Measurements from ENCODE around the gene MDC1. TPM values are rescaled to one million over a fixed set of nuclear protein-coding genes. Genes with fewer than 3 reads are reported as not detected.

Gene MDC1
- total RNA-seq, 4 donors from 2014 or later: 21.3 to 36.0 (median 26.2) TPM

- no peak for DNase-seq (ENCODE audit: low spot score in 2 of 2)
- Histone ChIP-seq H3K36me3 (peaks cover 0 to 24% (median 3%) of the 10 kb centered on the region in 3 donors), H3K4me1 (peaks cover 0 to 15% (median 2%) of the 10 kb centered on the region in 4 donors), H3K27ac (peak overlapping the region in 1 of 4 donors; percentile 3), H3K4me3 (no peak overlapping the region), H3K9me3 (no peaks in the 10 kb centered on the region), H3K27me3 (no peaks in the 10 kb centered on the region)
- WGBS, 2 donors: 98% methylated on average over 5 of the region's 5 CpGs
- no peak for TF ChIP-seq EP300 (IDR thresholded peaks at IDR 0.05)
- no peak for TF ChIP-seq POLR2A (IDR thresholded peaks at IDR 0.05)
- TF ChIP-seq, protein P1, sequence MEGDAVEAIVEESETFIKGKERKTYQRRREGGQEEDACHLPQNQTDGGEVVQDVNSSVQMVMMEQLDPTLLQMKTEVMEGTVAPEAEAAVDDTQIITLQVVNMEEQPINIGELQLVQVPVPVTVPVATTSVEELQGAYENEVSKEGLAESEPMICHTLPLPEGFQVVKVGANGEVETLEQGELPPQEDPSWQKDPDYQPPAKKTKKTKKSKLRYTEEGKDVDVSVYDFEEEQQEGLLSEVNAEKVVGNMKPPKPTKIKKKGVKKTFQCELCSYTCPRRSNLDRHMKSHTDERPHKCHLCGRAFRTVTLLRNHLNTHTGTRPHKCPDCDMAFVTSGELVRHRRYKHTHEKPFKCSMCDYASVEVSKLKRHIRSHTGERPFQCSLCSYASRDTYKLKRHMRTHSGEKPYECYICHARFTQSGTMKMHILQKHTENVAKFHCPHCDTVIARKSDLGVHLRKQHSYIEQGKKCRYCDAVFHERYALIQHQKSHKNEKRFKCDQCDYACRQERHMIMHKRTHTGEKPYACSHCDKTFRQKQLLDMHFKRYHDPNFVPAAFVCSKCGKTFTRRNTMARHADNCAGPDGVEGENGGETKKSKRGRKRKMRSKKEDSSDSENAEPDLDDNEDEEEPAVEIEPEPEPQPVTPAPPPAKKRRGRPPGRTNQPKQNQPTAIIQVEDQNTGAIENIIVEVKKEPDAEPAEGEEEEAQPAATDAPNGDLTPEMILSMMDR (IDR thresholded peaks at IDR 0.05): no peak
Measured at GRCh38 chr6:30696432-30696831, 20.6 kb downstream of the MDC1 start.

- Histone ChIP-seq H3K27ac (peak overlapping the region; percentile 40 to 99 (median 86)), H3K9me3 (no peaks in the 10 kb centered on the region), H3K4me3 (peak overlapping the region; percentile 47 to 79 (median 68)), H3K27me3 (no peaks in the 10 kb centered on the region), H3K36me3 (no peaks in the 10 kb centered on the region), H3K4me1 (peaks cover 0 to 51% (median 29%) of the 10 kb centered on the region in 4 donors)
- TF ChIP-seq, protein P1 (IDR thresholded peaks at IDR 0.05): no peak
- TF ChIP-seq POLR2A (IDR thresholded peaks at IDR 0.05): no peak
- TF ChIP-seq EP300 (IDR thresholded peaks at IDR 0.05): no peak
- DNase-seq (ENCODE audit: low spot score in 2 of 2): no peak
- WGBS, 2 donors: 10 to 11% methylated on average over 8 of the region's 8 CpGs
Measured at GRCh38 chr6:30691208-30691847, 25.8 kb downstream of the MDC1 start.

- peak within 1 kb of the TSS; percentile 40 to 99 (median 86) for H3K27ac ChIP-seq
- H3K9me3 ChIP-seq: no peaks in the 10 kb centered on the region
- peak within 1 kb of the TSS; percentile 47 to 79 (median 68) for H3K4me3 ChIP-seq
- no peaks in the 10 kb centered on the region for H3K27me3 ChIP-seq
- TF ChIP-seq POLR2A (IDR thresholded peaks at IDR 0.05) (peak in 1 of 2 donors; percentile 49), EP300 (IDR thresholded peaks at IDR 0.05) (peak; percentile 50 to 61)
- TF ChIP-seq, protein P1 (IDR thresholded peaks at IDR 0.05): peak in 3 of 5 experiments; percentile 5 to 20 (median 9)
- no peaks in the 10 kb centered on the region for H3K36me3 ChIP-seq
- WGBS, 2 donors: 0 to 1% methylated on average over 31 of the region's 40 CpGs
- H3K4me1 ChIP-seq: peaks cover 0 to 56% (median 32%) of the 10 kb centered on the region in 4 donors
- DNase-seq (ENCODE audit: low spot score in 2 of 2): peak; percentile 77 to 86
Measured at GRCh38 chr6:30690403-30691207, 26.5 kb downstream of the MDC1 start, which contains the start of gene NRM. Gene NRM, minus strand, starts transcription at chr6:30690984. Its CDS starts 10 bp downstream, at chr6:30690974.

GRCh38 chr6:30689985-30690384 lies 27.1 kb downstream of the MDC1 start:
- Histone ChIP-seq H3K4me1 (peaks cover 0 to 56% (median 35%) of the 10 kb centered on the region in 4 donors), H3K27ac (peak overlapping the region; percentile 40 to 99 (median 86)), H3K27me3 (no peaks in the 10 kb centered on the region), H3K36me3 (no peaks in the 10 kb centered on the region), H3K4me3 (peak overlapping the region; percentile 47 to 79 (median 68)), H3K9me3 (no peaks in the 10 kb centered on the region)
- TF ChIP-seq, protein P1 (IDR thresholded peaks at IDR 0.05): no peak
- no peak for TF ChIP-seq POLR2A (IDR thresholded peaks at IDR 0.05)
- no peak for TF ChIP-seq EP300 (IDR thresholded peaks at IDR 0.05)
- 20% methylated on average over 4 of the region's 4 CpGs for WGBS, 2 donors
- no peak for DNase-seq (ENCODE audit: low spot score in 2 of 2)

All from tibial nerve (tissue), 4 donors.